IPS-11a (cell line): Measurements from ENCODE around the gene USP40.

Source experiments
- H3K4me3 ChIP-seq: one replicate; pipeline ENCODE4 v1.5.1; 2013; ENCODE audit warnings: low read depth, low read length, control low read depth

The USP40 gene

DNA sequence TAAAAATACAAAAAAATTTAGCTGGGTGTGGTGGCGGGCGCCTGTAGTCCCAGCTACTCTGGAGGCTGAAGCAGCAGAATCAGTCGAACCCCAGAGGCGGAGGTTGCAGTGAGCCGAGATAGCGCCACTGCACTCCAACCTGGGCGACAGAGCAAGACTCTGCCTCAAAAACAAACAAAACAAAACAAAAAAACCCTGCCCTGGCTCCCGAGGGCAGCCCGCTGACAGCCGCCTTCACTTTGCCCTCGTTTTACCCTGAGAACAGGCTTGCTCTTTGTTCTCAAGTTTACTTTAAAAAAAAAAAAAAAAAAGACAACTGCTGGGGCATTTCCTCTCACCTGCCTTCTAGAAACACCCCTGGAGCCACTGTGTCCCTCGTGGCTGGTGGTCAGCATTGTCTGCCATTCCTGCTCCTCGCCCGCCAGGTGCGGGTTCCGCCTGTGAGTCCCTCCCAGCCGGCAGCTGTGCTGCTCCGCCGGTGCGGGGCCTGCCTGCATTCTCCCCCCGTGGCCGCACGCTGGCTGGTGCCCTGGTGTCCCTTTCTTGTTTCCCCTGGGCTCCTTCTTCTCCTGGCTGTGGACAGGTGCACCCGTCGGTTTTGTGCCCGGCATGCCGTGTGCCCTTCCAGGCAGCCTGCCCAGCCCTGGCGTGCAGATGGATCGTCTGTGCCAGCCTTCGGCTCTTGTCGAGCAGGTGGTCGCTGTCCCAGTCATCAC lies 105.7 kb downstream of the USP40 start:
- no peak overlapping the region for H3K4me3 ChIP-seq

DNA sequence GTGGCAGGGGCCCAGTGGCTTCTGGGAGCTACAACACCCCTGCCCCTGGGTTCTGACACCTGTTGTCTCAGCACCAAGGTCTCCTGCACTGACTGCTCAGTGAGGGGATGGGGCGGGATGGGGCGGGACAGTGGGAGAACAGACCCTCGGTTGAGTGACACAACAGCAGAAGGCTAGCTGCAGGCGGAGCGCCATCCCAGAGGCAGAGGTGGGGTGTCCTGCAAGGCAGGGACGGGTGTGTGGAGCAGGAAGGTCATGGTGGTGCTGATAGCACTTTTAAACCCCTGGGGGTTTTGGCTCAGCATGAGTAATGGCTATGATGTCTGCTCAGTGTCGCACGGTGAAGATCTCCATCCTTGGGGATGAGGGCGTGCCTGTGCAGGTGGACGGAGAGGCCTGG lies 107.2 kb downstream of the USP40 start:
- no peak overlapping the region for H3K4me3 ChIP-seq

- H3K4me3 ChIP-seq: no peak overlapping the region
These were observed 107.8 kb downstream of the USP40 start for GRCh38 chr2:233458826-233459225.

DNA sequence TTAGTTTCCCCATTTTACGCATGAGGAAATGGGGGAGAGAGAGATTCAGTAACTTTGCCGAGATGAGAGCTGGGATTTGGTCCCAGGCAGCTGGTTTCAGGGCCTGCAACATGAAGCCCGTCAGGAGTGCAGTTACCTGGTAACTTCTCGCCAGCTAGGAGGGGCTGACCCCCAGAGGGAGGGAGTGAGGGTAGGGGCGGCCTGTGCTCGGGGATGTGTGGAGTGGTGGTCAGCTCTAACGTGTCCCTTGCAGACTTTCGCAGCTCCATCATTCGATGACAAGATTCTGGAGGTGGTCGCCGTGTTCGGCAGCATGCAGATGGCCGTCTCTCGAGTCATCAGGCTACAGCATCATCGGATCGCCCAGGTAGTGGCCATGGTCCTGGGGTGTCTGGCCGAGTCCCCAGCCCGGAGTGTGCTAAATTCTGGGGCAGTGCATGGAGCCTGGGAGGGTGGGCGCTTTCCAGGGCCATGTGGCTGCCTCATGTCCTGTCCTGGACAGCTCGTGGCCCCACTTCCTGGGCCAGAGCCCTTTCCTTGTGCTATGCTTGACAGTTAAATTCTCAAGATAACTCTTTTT lies 108.5 kb downstream of the USP40 start:
- H3K4me3 ChIP-seq: no peak overlapping the region

DNA sequence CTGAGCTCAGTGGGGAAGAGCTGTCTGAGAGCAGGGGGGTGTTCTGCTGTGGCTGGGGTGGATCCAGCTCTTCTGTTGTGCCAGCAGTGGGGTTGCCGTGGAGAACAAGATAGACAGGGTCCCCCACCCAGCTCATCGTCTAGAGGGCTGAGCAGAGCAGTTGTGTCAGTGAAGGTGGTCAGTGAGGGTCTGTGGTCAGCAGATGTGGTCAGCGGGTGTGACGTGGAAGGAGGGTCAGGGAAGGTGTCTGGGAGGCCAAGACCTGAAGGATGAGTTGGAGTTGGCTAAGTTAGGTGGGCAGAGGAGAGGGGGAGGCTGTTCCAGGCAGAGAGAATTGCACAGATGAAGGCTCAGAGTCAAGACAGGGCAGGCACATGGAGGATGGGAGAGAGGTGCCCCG lies 109.2 kb downstream of the USP40 start:
- no peak overlapping the region for H3K4me3 ChIP-seq

GRCh38 chr2:233456934-233457333 lies 109.6 kb downstream of the USP40 start:
- no peak overlapping the region for H3K4me3 ChIP-seq

- H3K4me3 ChIP-seq: no peak overlapping the region
These were observed 110.5 kb downstream of the USP40 start for GRCh38 chr2:233456111-233456510.

- no peak overlapping the region for H3K4me3 ChIP-seq
These were observed 111.1 kb downstream of the USP40 start for GRCh38 chr2:233455491-233455890.

- no peak overlapping the region for H3K4me3 ChIP-seq
These were observed 111.6 kb downstream of the USP40 start for GRCh38 chr2:233455006-233455405.

GRCh38 chr2:233453916-233454315 lies 112.7 kb downstream of the USP40 start:
- H3K4me3 ChIP-seq: no peak overlapping the region

DNA sequence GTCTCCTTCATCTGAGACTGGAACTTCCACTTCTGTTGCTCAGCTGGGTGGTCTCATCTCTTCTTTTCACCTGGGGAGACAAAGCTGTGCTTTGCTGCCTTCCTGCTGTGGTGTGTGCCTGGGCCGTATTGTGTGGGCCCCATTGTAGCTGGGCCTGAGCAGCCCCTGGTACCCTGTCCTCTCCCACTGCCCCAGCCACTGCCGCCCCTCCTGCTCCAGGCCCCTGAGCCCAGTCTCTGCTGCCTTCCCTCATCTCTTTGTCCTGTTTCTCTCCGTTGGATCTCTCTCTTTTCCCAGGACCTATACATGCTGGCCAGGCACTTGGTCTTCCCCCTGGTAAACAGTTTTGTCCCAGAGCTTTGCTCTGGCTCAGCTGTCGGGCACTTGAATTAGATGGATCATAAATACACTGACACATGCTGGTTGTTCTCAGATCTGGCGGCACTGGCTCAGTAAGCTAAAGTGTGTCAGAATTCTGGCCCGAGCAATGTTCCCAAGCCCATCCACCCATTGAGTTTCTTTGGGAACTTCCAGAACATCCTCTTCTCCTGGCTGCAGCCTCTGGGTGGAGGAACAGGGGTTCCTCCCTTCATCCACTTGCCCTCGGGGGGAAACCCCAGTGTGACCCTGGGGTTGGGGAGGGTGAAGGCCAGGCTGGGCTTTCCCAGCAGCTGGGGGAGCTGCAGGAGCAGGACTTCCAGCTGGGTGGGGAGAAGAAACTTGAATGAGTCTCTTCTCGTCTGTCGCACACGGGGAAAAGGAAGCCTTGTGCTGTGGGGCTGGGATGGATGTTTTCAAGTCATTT lies 113.3 kb downstream of the USP40 start:
- H3K4me3 ChIP-seq: no peak overlapping the region

DNA sequence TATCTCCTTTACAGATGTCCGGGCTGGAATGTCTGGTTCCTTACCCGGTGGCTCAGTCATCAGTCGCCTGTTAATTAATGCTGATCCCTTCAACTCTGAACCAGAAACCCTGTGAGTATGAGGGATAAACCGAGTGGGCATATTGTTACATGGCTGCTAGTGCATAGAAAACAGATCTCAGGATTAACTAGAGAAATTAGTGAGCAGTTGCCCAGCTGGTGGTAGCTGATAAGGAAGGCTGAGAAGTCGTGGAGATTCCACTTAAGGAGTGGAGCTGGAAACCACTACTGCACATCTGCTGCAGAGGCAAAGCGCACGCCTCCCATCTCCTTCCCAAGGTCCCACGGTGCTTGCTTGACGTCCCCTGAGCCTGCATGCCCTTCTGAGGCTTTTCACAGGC lies 114.6 kb downstream of the USP40 start:
- no peak overlapping the region for H3K4me3 ChIP-seq

GRCh38 chr2:233450864-233451575 lies 115.6 kb downstream of the USP40 start:
- H3K4me3 ChIP-seq: no peak overlapping the region

DNA sequence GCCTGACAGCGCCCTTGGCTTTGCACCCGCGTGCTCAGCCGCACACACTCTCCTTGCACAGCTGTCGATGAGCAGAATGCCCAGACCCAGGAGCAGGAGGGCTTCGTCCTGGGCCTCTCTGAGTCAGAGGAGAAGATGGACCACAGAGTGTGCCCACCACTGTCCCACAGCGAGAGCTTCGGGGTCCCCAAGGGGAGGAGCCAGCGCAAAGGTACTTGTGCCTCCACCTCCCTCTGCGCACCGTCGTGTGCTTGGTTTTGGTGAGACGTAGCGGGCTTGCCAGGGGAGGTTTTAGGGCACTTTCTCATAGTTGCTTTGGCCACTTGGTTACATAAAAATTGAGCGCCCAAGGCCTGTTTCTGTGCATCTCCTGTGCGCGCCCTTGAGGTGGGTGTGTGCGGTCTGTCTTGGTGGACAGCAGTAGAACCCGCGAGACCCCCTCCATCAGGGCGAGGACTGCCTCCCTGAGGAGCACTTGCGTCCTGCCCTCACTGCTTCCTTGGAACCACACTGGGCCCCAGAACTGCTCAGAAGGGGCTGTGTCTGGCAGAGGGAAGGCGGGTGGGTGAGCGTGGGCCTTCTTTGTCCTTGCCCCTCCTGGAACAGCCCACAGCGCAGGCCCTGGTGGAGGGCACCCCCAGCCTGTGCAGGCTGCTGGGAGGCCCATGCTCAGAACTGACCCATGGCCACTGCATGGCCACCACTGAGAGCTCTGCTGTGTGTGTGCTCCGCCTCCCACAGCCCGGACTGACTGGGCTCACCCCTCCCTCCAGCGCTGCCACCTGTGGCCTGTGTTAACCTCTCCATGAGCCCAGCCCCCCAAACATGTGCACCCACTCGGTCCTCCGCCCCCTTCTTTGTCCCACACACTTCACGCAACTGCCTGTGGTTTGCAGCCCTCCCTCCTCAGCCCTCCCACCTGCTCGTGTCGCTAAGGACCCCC lies 116.4 kb downstream of the USP40 start:
- no peak overlapping the region for H3K4me3 ChIP-seq

DNA sequence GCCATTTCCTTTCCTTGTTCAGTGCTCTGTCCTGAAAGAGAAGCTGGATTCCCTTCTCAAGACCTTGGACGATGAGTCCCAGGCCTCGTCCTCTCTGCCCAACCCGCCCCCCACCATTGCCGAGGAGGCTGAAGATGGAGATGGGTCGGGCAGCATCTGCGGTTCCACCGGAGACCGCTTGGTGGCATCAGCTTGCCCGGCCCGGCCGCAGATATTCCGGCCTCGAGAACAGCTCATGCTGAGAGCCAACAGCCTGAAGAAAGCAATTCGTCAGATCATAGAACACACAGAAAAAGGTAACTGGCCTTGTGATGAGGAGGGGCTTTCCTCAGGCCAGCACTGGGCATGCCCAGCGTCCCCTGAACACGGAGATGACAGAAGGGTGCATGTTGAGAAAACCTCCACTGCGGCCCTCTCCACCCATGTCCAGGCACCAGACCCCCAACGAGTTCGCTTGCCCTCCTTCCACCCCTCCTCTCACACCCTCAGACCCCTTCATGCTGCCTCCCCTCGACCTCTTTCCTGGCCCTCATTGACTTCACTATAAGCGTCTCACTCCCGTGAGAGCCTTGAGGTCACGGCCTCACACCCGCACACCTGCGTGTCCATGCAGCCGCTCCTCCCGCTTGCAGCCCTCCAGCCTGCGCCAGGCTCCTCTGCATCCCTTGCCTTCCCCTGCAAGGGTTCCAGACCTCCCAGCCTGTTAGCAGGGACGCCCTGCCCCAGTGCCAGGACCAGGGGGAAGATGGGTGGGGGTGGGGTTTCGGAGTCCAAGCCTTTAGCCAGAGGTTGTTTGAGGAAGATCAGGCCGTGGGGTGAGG lies 117.3 kb downstream of the USP40 start:
- no peak overlapping the region for H3K4me3 ChIP-seq

- H3K4me3 ChIP-seq: no peak overlapping the region
These were observed 118.0 kb downstream of the USP40 start for GRCh38 chr2:233448575-233448974.

GRCh38 chr2:233448220-233448559 lies 118.4 kb downstream of the USP40 start:
- H3K4me3 ChIP-seq: no peak overlapping the region

GRCh38 chr2:233447506-233448219 lies 118.9 kb downstream of the USP40 start:
- no peak overlapping the region for H3K4me3 ChIP-seq
